H1 (cell line): ENCODE measurements around the gene ALLC. TPM values are rescaled to one million over a fixed set of nuclear protein-coding genes. Genes with fewer than 3 reads are reported as not detected.

Source experiments
- CEBPB ChIP-seq: IDR thresholded peaks from 2 replicates; pipeline ENCODE4 v1.6.1; 2012; ENCODE audit warnings: low read depth, low read length
- CREB1 ChIP-seq: IDR thresholded peaks from 2 replicates; pipeline ENCODE4 v1.6.1; 2012; ENCODE audit warnings: inconsistent platforms
- KDM5A ChIP-seq: fragments of 200-600 bp; IDR thresholded peaks from 2 replicates; pipeline ENCODE4 v1.7.1; 2012; ENCODE audit warnings: mild to moderate bottlenecking, low read length, inconsistent platforms, mixed read lengths
- RAD21 ChIP-seq, 2 experiments: IDR thresholded peaks in 1 of 2; conservative IDR thresholded peaks in 1 of 2; 2 replicates each; pipeline ENCODE4 v1.6.1; 2011; ENCODE audit warnings: low read depth in 2 of 2, low read length in 2 of 2, improper control_type of control experiment in 1 of 2, inconsistent platforms in 1 of 2, mild to moderate bottlenecking in 1 of 2, moderate library complexity in 1 of 2
- SIN3A ChIP-seq, 2 experiments: IDR thresholded peaks in 1 of 2; conservative IDR thresholded peaks in 1 of 2; 2 replicates each; pipeline ENCODE4 v1.6.1; 2011 to 2012; ENCODE audit warnings: low read length in 2 of 2, improper control_type of control experiment in 1 of 2, low read depth in 1 of 2, mild to moderate bottlenecking in 1 of 2
- TCF12 ChIP-seq: IDR thresholded peaks from 2 replicates; pipeline ENCODE4 v1.6.1; 2011; ENCODE audit warnings: low read depth, mild to moderate bottlenecking, low read length
- polyA plus RNA-seq, 7 experiments: library from polyadenylated mRNA; depleted of rRNA in 3 of 7; stranded (reverse) in 5 of 7; unstranded in 2 of 7; fragments of >200 nt in 5 of 7; fragments of 200-250 nt in 2 of 7; gene quantifications; 1 replicate in 5 of 7; 2 replicates in 1 of 7; 4 replicates in 1 of 7; pipeline versions ENCODE4 v1.2.1 to v1.2.3, GENCODE V29; 2011 to 2013; ENCODE audit warnings: missing spikeins in 2 of 7, mixed read lengths in 2 of 7
- total RNA-seq: library from RNA; stranded (reverse); fragmentation: NEBNext Ultra II Directional; extraction: Animal tissue kit (Norgen Biotek cat#: 25700); gene quantifications from 2 replicates; pipeline ENCODE4 v1.2.1, GENCODE V29; 2021
- TF ChIP-seq, protein P1 (sequence below): IDR thresholded peaks from 2 replicates; pipeline ENCODE4 v1.6.1; 2012; ENCODE audit warnings: inconsistent platforms

ALLC gene
- total and polyA plus RNA-seq, 2 of the 8 experiments (the other 6 are each of a cell fraction or from before 2014, with no cell fraction given): not detected

GRCh38 chr2:3628800-3629199, 29.2 kb upstream of the ALLC start (continued):
- TF ChIP-seq RAD21 (IDR thresholded peaks at IDR 0.05 in 1 of 2, conservative IDR thresholded peaks at IDR 0.05 in 1 of 2; ENCODE audit: low read depth in 2 of 2, low read length in 2 of 2) (peak; percentile 64 to 71), CREB1 (no peak), CEBPB (no peak), TCF12 (no peak), KDM5A (no peak), SIN3A (conservative IDR thresholded peaks at IDR 0.05 in 1 of 2, IDR thresholded peaks at IDR 0.05 in 1 of 2; ENCODE audit: low read depth in 1 of 2, low read length in 2 of 2) (no peak)
- TF ChIP-seq, protein P1, sequence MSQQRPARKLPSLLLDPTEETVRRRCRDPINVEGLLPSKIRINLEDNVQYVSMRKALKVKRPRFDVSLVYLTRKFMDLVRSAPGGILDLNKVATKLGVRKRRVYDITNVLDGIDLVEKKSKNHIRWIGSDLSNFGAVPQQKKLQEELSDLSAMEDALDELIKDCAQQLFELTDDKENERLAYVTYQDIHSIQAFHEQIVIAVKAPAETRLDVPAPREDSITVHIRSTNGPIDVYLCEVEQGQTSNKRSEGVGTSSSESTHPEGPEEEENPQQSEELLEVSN: peak; percentile 96
- TF ChIP-seq, all 59 proteins: peak for 5
